HepG2 (cell line): ENCODE measurements around the gene MORC1. TPM values are rescaled to one million over a fixed set of nuclear protein-coding genes. Genes with fewer than 3 reads are reported as not detected.

Experiments used
- ATAC-seq: fragments of 200-7000 bp; cut with Tn5 transposase; 3 replicates; pipeline ENCODE4 v1.9.1; 2020; ENCODE audit warnings: mild to moderate bottlenecking, moderate library complexity
- BruUV-seq: library from RNA; stranded (reverse); fragments of 400-500 nt; replicated peaks from 2 replicates; lab custom pipeline; 2021; lab: Mats Ljungman, UMichigan
- CTCF ChIA-PET: fragments of 300-600 bp; formaldehyde crosslinking; extraction: SDS; loops from one replicate; lab custom pipeline; 2021; ENCODE audit warnings: low total read pairs, inconsistent platforms, low intra/inter-chr PET ratio; lab: Yijun Ruan, JAX
- POLR2A ChIA-PET: fragments of 350-600 bp; sonication (Branson Sonifier 250); formaldehyde crosslinking; loops from one replicate; lab custom pipeline; 2020; ENCODE audit warnings: antibody characterized with exemption, inconsistent platforms; lab: Yijun Ruan, JAX
- DNase-seq: peaks from one replicate; pipeline ENCODE4 v3.0.0-alpha.2; 2015; ENCODE audit warnings: low spot score
- FAIRE-seq: peaks from 3 replicates; lab custom pipeline; 2011; peaks lifted over from hg19 to GRCh38; lab: Jason Lieb, UNC
- H2AFZ ChIP-seq: one replicate; pipeline ENCODE4 v1.6.1; 2011; ENCODE audit warnings: low read length, inconsistent platforms
- H3K27ac ChIP-seq: fragments of 300-600 bp; 3 replicates; pipeline ENCODE4 v1.8.0; 2011; ENCODE audit warnings: mixed run types, mild to moderate bottlenecking, mixed read lengths, low read length, inconsistent platforms; ENCODE audit not compliant: insufficient read depth; ENCODE audit errors: extremely low read length
- H3K27me3 ChIP-seq, 2 experiments: fragments of 200-600 bp in 1 of 2; 2 replicates in 1 of 2; 3 replicates in 1 of 2; pipeline versions ENCODE4 v1.6.0 to v1.8.0; 2011; ENCODE audit warnings: low read length in 2 of 2, mild to moderate bottlenecking in 2 of 2, moderate library complexity in 2 of 2, inconsistent platforms in 1 of 2; ENCODE audit not compliant: insufficient read depth in 2 of 2, control insufficient read depth in 1 of 2
- H3K36me3 ChIP-seq, 2 experiments: fragments of 200-600 bp in 1 of 2; replicated peaks in 1 of 2; 2 replicates in 1 of 2; 3 replicates in 1 of 2; pipeline versions ENCODE4 v1.5.1 to v1.8.0; 2011; ENCODE audit warnings: low read length in 2 of 2, inconsistent platforms in 1 of 2; ENCODE audit not compliant: insufficient read depth in 2 of 2, control insufficient read depth in 1 of 2
- H3K4me1 ChIP-seq: 2 replicates; pipeline ENCODE4 v1.5.1; 2012; ENCODE audit warnings: low read length, inconsistent platforms; ENCODE audit not compliant: insufficient read depth
- H3K4me2 ChIP-seq: 2 replicates; pipeline ENCODE4 v1.6.0; 2011; ENCODE audit warnings: low read depth, low read length, inconsistent platforms
- H3K4me3 ChIP-seq, 3 experiments: fragments of 200-600 bp in 1 of 3; sonication (generic), shearing (Covaris generic) in 1 of 3; replicated peaks in 1 of 3; 2 replicates each; pipeline ENCODE4 v1.5.1; 2011 to 2016; ENCODE audit warnings: low read length in 3 of 3, inconsistent platforms in 2 of 3, low read depth in 2 of 3, mild to moderate bottlenecking in 2 of 3, control low read depth in 1 of 3, mixed read lengths in 1 of 3; ENCODE audit not compliant: insufficient read depth in 1 of 3
- H3K79me2 ChIP-seq: one replicate; pipeline ENCODE4 v1.6.1; 2011; ENCODE audit warnings: low read length, inconsistent platforms; ENCODE audit not compliant: insufficient read depth
- H3K9ac ChIP-seq: 2 replicates; pipeline ENCODE4 v1.6.0; 2011; ENCODE audit warnings: mild to moderate bottlenecking, low read depth, low read length, inconsistent platforms; ENCODE audit not compliant: insufficient read depth
- H3K9me3 ChIP-seq: 2 replicates; pipeline ENCODE4 v1.5.1; 2012; ENCODE audit warnings: mild to moderate bottlenecking, low read length
- H4K20me1 ChIP-seq: 2 replicates; pipeline ENCODE4 v1.6.0; 2011; ENCODE audit warnings: inconsistent platforms, mild to moderate bottlenecking, low read length, moderate library complexity; ENCODE audit not compliant: insufficient read depth
- ATRX ChIP-seq: sonication (generic); formaldehyde crosslinking; IDR thresholded peaks from 2 replicates; pipeline ENCODE4 v1.4.0; 2020; ENCODE audit warnings: missing genetic modification reagents, borderline replicate concordance
- BRCA1 ChIP-seq: sonication (generic); formaldehyde crosslinking; IDR thresholded peaks from 2 replicates; pipeline ENCODE4 v1.4.0; 2020; ENCODE audit warnings: missing genetic modification reagents
- DBP ChIP-seq: sonication (generic); formaldehyde crosslinking; IDR thresholded peaks from 2 replicates; pipeline ENCODE4 v1.4.0; 2020; ENCODE audit warnings: missing genetic modification reagents; ENCODE audit errors: not compliant biosample characterization
- FOXO1 ChIP-seq: sonication (generic); formaldehyde crosslinking; IDR thresholded peaks from 2 replicates; pipeline ENCODE4 v1.4.0; 2020; ENCODE audit warnings: missing genetic modification reagents
- MAFF ChIP-seq: IDR thresholded peaks from 2 replicates; pipeline ENCODE4 v1.6.1; 2011; ENCODE audit warnings: low read depth, low read length, improper control_type of control experiment
- MIER3 ChIP-seq: IDR thresholded peaks from 2 replicates; pipeline ENCODE4 v1.6.1; 2016; ENCODE audit warnings: missing compliant biosample characterization, borderline replicate concordance
- NR2C2 ChIP-seq: sonication (generic); formaldehyde crosslinking; IDR thresholded peaks from 2 replicates; pipeline ENCODE4 v1.4.0; 2020; ENCODE audit warnings: missing genetic modification reagents, mild to moderate bottlenecking, moderate library complexity, borderline replicate concordance
- TMF1 ChIP-seq: sonication (generic); formaldehyde crosslinking; IDR thresholded peaks from 2 replicates; pipeline ENCODE4 v1.8.1; 2022; ENCODE audit warnings: low read depth, missing genetic modification reagents
- TOPORS ChIP-seq: sonication (generic); formaldehyde crosslinking; IDR thresholded peaks from 2 replicates; pipeline ENCODE4 v1.8.0; 2023; ENCODE audit warnings: mild to moderate bottlenecking, missing genetic modification reagents
- ZFYVE20 ChIP-seq: sonication (generic); formaldehyde crosslinking; IDR thresholded peaks from 2 replicates; pipeline ENCODE4 v1.8.0; 2023; ENCODE audit warnings: low read depth, mild to moderate bottlenecking, moderate library complexity, missing genetic modification reagents, borderline replicate concordance
- ZMYM3 ChIP-seq: sonication (generic); formaldehyde crosslinking; IDR thresholded peaks from 2 replicates; pipeline ENCODE4 v1.5.1; 2020; ENCODE audit warnings: mild to moderate bottlenecking, missing genetic modification reagents
- ZNF790 ChIP-seq: sonication (generic); formaldehyde crosslinking; IDR thresholded peaks from 2 replicates; pipeline ENCODE4 v1.8.0; 2022; ENCODE audit warnings: missing genetic modification reagents, mild to moderate bottlenecking, borderline replicate concordance
- ZNF792 ChIP-seq: IDR thresholded peaks from 2 replicates; pipeline ENCODE4 v1.6.1; 2016
- WGBS: methylation state at CpG from one replicate; pipeline ENCODE4 v1.1.6; 2017; ENCODE audit warnings: low lambda C conversion rate; 5-methylcytosine and 5-hydroxymethylcytosine counted together
- in situ Hi-C: cut with HindIII; loops from 2 replicates; pipeline ENCODE4 v1.10.0; 2017; ENCODE audit warnings: low pct_unique_long_range_greater_than_20kb; ENCODE audit not compliant: extremely low pct_ligation_motif_present
- intact Hi-C: fragments of 100-400 bp; cut with micrococcal nuclease; formaldehyde crosslinking; loops from one replicate; pipeline ENCODE4 v1.10.0; 2022; ENCODE audit not compliant: unreplicated experiment
- polyA plus RNA-seq, 8 experiments: library from polyadenylated mRNA; depleted of rRNA in 3 of 8; stranded (reverse) in 7 of 8; unstranded in 1 of 8; fragments of >200 nt; fragmentation: Illumina TruSeq in 4 of 8; extraction: Trizol in 4 of 8; gene quantifications; 2 replicates each; pipeline versions ENCODE4 v1.2.1 to v1.2.3, GENCODE V29; 2011 to 2016; ENCODE audit warnings: low read depth in 4 of 8, missing spikeins in 1 of 8, mixed read lengths in 1 of 8; ENCODE audit not compliant: insufficient read depth in 1 of 8
- total RNA-seq, 5 experiments: library from RNA; depleted of rRNA; stranded (reverse); fragments of >200 nt; fragmentation: Illumina TruSeq; extraction: Trizol; gene quantifications; 2 replicates each; pipeline ENCODE4 v1.2.3, GENCODE V29; 2016; ENCODE audit warnings: low read depth in 1 of 5
- TF ChIP-seq, protein P1 (sequence below): sonication (generic); formaldehyde crosslinking; IDR thresholded peaks from 2 replicates; pipeline ENCODE4 v1.5.0; 2020; ENCODE audit warnings: mild to moderate bottlenecking, missing genetic modification reagents
- TF ChIP-seq, protein P2 (sequence below): sonication (generic); formaldehyde crosslinking; IDR thresholded peaks from 2 replicates; pipeline ENCODE4 v1.4.0; 2020; ENCODE audit warnings: mild to moderate bottlenecking, missing genetic modification reagents
- TF ChIP-seq, protein P3 (sequence below): sonication (generic); formaldehyde crosslinking; conservative IDR thresholded peaks from 2 replicates; pipeline ENCODE4 v1.8.0; 2022; ENCODE audit warnings: missing genetic modification reagents

The MORC1 gene
- total and polyA plus RNA-seq, 2 of the 13 experiments (the other 11 are each of a cell fraction or from before 2014, with no cell fraction given) = not detected

DNA sequence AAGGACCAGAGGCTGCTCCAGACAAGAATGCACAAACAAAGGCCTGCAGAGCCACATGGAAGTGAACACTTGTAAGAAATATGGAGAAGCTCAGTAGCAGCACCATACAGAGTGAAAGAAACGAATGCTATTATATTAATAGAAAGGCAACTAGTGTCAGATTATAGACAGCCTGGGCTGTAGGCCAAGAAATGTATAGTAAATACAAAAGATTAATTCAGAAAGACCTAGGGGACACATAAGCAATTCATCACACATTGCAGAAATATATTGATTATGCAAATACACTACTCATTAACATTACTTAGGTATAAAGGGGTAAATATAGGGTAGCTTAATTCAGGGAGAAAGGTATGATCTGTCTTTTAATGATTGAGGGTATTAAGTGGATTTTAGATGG is 94.8 kb downstream of the MORC1 start:
- WGBS = 0% methylated on average over 1 of the region's 1 CpG
- CTCF ChIA-PET = interaction anchor here (1.4 kb wide), 1 partner anchor 58 kb away, joined by 15 read pairs; no protein-coding TSS in a partner anchor
- H3K4me2 ChIP-seq = no peak overlapping the region
- no peaks in the 10 kb centered on the region for H4K20me1 ChIP-seq
- FAIRE-seq = no peak
- intact Hi-C loops = loop anchor here (1.0 kb wide), 3 partner anchors 24 to 201 kb away; no protein-coding TSS in a partner anchor
- H3K9me3 ChIP-seq = no peaks in the 10 kb centered on the region
- in situ Hi-C loops = no loop called here
- POLR2A ChIA-PET = no interaction called here
- no peak overlapping the region for H3K27ac ChIP-seq
- TF ChIP-seq DBP = no peak
- TF ChIP-seq, protein P1, sequence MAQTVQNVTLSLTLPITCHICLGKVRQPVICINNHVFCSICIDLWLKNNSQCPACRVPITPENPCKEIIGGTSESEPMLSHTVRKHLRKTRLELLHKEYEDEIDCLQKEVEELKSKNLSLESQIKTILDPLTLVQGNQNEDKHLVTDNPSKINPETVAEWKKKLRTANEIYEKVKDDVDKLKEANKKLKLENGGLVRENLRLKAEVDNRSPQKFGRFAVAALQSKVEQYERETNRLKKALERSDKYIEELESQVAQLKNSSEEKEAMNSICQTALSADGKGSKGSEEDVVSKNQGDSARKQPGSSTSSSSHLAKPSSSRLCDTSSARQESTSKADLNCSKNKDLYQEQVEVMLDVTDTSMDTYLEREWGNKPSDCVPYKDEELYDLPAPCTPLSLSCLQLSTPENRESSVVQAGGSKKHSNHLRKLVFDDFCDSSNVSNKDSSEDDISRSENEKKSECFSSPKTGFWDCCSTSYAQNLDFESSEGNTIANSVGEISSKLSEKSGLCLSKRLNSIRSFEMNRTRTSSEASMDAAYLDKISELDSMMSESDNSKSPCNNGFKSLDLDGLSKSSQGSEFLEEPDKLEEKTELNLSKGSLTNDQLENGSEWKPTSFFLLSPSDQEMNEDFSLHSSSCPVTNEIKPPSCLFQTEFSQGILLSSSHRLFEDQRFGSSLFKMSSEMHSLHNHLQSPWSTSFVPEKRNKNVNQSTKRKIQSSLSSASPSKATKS (CRISPR knock-in tag) = no peak
- TF ChIP-seq, protein P2, sequence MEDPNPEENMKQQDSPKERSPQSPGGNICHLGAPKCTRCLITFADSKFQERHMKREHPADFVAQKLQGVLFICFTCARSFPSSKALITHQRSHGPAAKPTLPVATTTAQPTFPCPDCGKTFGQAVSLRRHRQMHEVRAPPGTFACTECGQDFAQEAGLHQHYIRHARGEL (CRISPR knock-in tag) = no peak
- TF ChIP-seq NR2C2 (CRISPR knock-in tag) = no peak
- TF ChIP-seq, protein P3, sequence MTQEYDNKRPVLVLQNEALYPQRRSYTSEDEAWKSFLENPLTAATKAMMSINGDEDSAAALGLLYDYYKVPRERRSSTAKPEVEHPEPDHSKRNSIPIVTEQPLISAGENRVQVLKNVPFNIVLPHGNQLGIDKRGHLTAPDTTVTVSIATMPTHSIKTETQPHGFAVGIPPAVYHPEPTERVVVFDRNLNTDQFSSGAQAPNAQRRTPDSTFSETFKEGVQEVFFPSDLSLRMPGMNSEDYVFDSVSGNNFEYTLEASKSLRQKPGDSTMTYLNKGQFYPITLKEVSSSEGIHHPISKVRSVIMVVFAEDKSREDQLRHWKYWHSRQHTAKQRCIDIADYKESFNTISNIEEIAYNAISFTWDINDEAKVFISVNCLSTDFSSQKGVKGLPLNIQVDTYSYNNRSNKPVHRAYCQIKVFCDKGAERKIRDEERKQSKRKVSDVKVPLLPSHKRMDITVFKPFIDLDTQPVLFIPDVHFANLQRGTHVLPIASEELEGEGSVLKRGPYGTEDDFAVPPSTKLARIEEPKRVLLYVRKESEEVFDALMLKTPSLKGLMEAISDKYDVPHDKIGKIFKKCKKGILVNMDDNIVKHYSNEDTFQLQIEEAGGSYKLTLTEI (CRISPR knock-in tag) = no peak
- no peak for TF ChIP-seq ZFYVE20
- no peak for TF ChIP-seq MIER3 (CRISPR knock-in tag)
- no peak for TF ChIP-seq ZNF792
- TF ChIP-seq TMF1 = no peak
- no peak for TF ChIP-seq TOPORS (CRISPR knock-in tag)
- no peak for TF ChIP-seq BRCA1 (CRISPR knock-in tag)
- TF ChIP-seq ZMYM3 (CRISPR knock-in tag) = no peak
- no peak for TF ChIP-seq FOXO1 (CRISPR knock-in tag)
- no peak for TF ChIP-seq ATRX (CRISPR knock-in tag)
- TF ChIP-seq MAFF = no peak
- TF ChIP-seq ZNF790 (CRISPR knock-in tag) = no peak
- H3K4me1 ChIP-seq = no peaks in the 10 kb centered on the region
- BruUV-seq = no TSS peak
- no peak for DNase-seq
- no peaks in the 10 kb centered on the region for H3K27me3 ChIP-seq
- H3K36me3 ChIP-seq = no peaks in the 10 kb centered on the region
- H3K4me3 ChIP-seq = no peak overlapping the region
- H3K9ac ChIP-seq = no peak overlapping the region
- ATAC-seq = no peak
- no peaks in the 10 kb centered on the region for H3K79me2 ChIP-seq
- no peak overlapping the region for H2AFZ ChIP-seq
